DND-41 (cell line): Measurements from ENCODE around the gene ARTN.

Experiments
- ATAC-seq: fragments of 200-7000 bp; cut with Tn5 transposase; 3 replicates; pipeline ENCODE4 v1.9.1; 2021; ENCODE audit warnings: low read depth; ENCODE audit not compliant: insufficient read depth
- DNase-seq: peaks from one replicate; pipeline ENCODE4 v3.0.0-alpha.2; 2020
- H2AFZ ChIP-seq: 2 replicates; pipeline ENCODE4 v1.6.0; 2012; ENCODE audit warnings: low read depth, low read length
- H3K27ac ChIP-seq: 2 replicates; pipeline ENCODE4 v1.5.1; 2012; ENCODE audit warnings: low read length, inconsistent platforms
- H3K27me3 ChIP-seq: fragments of 200-600 bp; sonication (generic); 2 replicates; pipeline ENCODE4 v1.6.0; 2012; ENCODE audit warnings: low read length, mild to moderate bottlenecking, inconsistent platforms; ENCODE audit not compliant: insufficient read depth, poor library complexity
- H3K36me3 ChIP-seq: 2 replicates; pipeline ENCODE4 v1.5.1; 2012; ENCODE audit warnings: low read length, inconsistent platforms; ENCODE audit not compliant: insufficient read depth
- H3K4me1 ChIP-seq: 2 replicates; pipeline ENCODE4 v1.5.1; 2012; ENCODE audit warnings: mild to moderate bottlenecking, low read length; ENCODE audit not compliant: insufficient read depth
- H3K4me2 ChIP-seq: 2 replicates; pipeline ENCODE4 v1.6.0; 2012; ENCODE audit warnings: mild to moderate bottlenecking, moderate library complexity, low read length, inconsistent platforms; ENCODE audit not compliant: insufficient read depth
- H3K4me3 ChIP-seq, 2 experiments: fragments of 200-600 bp in 1 of 2; shearing (Covaris generic) in 1 of 2; 2 replicates each; pipeline ENCODE4 v1.5.1; 2012 to 2016; ENCODE audit warnings: inconsistent platforms in 2 of 2, low read length in 2 of 2, mild to moderate bottlenecking in 2 of 2, low read depth in 1 of 2, moderate library complexity in 1 of 2
- H3K79me2 ChIP-seq: 2 replicates; pipeline ENCODE4 v1.6.0; 2012; ENCODE audit warnings: low read length, inconsistent platforms; ENCODE audit not compliant: insufficient read depth
- H3K9ac ChIP-seq: 2 replicates; pipeline ENCODE4 v1.6.0; 2012; ENCODE audit warnings: low read depth, mild to moderate bottlenecking, inconsistent platforms, low read length, moderate library complexity
- H3K9me3 ChIP-seq: 2 replicates; pipeline ENCODE4 v1.5.1; 2012; ENCODE audit warnings: low read length, moderate library complexity, mild to moderate bottlenecking, inconsistent platforms; ENCODE audit not compliant: insufficient read depth, severe bottlenecking
- H4K20me1 ChIP-seq: 2 replicates; pipeline ENCODE4 v1.6.0; 2012; ENCODE audit warnings: low read length; ENCODE audit not compliant: insufficient read depth
- EZH2 ChIP-seq: IDR thresholded peaks from 3 replicates; pipeline ENCODE4 v1.6.1; 2012; ENCODE audit warnings: borderline replicate concordance, low read depth, mild to moderate bottlenecking, moderate library complexity, low read length, inconsistent platforms; ENCODE audit not compliant: severe bottlenecking
- TF ChIP-seq, protein P1 (sequence below): IDR thresholded peaks from 2 replicates; pipeline ENCODE4 v1.5.1; 2012; ENCODE audit warnings: borderline replicate concordance, low read length, moderate library complexity, mild to moderate bottlenecking; ENCODE audit not compliant: poor library complexity, severe bottlenecking; ENCODE audit errors: extremely low read depth

The ARTN gene

DNA sequence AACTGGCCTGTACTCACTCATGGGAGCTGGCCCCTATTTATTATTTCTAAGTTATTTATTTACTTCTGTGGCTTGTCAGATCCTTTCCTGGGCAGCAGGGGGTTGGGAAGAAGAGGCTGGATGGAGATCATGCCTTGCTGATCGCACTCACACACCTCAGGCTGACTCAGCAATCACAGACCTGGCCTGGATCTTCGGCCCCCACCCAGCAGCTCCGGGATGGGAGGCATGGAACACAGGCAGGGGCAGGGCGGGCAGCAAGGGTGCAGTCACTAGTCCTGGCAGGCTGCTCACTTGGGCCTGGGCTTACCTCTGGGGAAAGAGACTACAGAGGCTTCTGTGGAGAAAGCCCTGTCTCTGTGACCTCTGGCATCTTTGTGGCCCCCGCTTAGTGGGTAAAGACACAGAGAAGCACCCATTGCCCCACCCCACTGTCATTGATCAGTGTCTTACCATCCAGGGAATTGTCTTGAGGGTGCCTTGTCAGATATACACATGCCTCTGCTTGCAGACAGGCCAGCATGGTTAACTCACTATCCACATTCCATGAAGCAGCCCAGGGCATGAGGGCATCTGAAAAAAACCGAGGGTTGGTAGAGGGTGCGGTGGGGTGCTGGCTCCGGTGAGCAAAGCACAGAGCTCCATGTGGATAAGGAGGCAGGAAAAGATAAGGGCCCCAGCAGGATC lies 3.7 kb downstream of the ARTN start:
- Histone ChIP-seq H3K27me3 (no peaks in the 10 kb centered on the region), H3K4me3 (no peak overlapping the region), H2AFZ (no peak overlapping the region), H3K27ac (no peak overlapping the region), H3K9ac (no peak overlapping the region), H3K36me3 (no peaks in the 10 kb centered on the region), H4K20me1 (no peaks in the 10 kb centered on the region), H3K79me2 (no peaks in the 10 kb centered on the region), H3K9me3 (no peaks in the 10 kb centered on the region), H3K4me2 (no peak overlapping the region), H3K4me1 (no peaks in the 10 kb centered on the region)
- DNase-seq: no peak
- TF ChIP-seq EZH2: no peak
- ATAC-seq: no peak

DNA sequence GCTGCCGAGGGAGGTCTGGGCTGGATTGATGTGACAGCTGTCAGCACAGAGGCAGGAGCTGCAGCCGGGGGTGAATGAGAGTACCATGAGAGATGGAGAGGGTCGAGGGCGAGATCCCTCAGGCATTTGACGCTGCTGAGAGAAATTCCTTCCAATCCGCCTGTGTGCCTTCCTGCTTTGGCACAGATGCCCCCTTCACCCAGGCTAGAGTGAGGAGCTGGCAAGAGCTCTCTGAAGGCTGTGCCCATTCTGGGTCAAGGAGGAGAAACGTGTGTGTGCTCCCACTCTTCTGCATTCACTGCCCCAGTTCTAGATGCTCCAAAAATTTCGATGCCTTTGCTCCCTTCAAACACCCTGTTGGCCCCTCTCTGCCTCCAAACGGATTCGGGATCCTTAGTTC lies 4.8 kb downstream of the ARTN start:
- no peak for ATAC-seq
- Histone ChIP-seq H3K27me3 (no peaks in the 10 kb centered on the region), H4K20me1 (no peaks in the 10 kb centered on the region), H3K4me2 (no peak overlapping the region), H3K79me2 (no peaks in the 10 kb centered on the region), H3K36me3 (no peaks in the 10 kb centered on the region), H3K9me3 (no peaks in the 10 kb centered on the region), H3K27ac (no peak overlapping the region), H3K4me1 (no peaks in the 10 kb centered on the region), H3K4me3 (no peak overlapping the region), H3K9ac (no peak overlapping the region), H2AFZ (no peak overlapping the region)
- TF ChIP-seq EZH2: no peak
- TF ChIP-seq, protein P1, sequence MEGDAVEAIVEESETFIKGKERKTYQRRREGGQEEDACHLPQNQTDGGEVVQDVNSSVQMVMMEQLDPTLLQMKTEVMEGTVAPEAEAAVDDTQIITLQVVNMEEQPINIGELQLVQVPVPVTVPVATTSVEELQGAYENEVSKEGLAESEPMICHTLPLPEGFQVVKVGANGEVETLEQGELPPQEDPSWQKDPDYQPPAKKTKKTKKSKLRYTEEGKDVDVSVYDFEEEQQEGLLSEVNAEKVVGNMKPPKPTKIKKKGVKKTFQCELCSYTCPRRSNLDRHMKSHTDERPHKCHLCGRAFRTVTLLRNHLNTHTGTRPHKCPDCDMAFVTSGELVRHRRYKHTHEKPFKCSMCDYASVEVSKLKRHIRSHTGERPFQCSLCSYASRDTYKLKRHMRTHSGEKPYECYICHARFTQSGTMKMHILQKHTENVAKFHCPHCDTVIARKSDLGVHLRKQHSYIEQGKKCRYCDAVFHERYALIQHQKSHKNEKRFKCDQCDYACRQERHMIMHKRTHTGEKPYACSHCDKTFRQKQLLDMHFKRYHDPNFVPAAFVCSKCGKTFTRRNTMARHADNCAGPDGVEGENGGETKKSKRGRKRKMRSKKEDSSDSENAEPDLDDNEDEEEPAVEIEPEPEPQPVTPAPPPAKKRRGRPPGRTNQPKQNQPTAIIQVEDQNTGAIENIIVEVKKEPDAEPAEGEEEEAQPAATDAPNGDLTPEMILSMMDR: no peak
- DNase-seq: no peak

DNA sequence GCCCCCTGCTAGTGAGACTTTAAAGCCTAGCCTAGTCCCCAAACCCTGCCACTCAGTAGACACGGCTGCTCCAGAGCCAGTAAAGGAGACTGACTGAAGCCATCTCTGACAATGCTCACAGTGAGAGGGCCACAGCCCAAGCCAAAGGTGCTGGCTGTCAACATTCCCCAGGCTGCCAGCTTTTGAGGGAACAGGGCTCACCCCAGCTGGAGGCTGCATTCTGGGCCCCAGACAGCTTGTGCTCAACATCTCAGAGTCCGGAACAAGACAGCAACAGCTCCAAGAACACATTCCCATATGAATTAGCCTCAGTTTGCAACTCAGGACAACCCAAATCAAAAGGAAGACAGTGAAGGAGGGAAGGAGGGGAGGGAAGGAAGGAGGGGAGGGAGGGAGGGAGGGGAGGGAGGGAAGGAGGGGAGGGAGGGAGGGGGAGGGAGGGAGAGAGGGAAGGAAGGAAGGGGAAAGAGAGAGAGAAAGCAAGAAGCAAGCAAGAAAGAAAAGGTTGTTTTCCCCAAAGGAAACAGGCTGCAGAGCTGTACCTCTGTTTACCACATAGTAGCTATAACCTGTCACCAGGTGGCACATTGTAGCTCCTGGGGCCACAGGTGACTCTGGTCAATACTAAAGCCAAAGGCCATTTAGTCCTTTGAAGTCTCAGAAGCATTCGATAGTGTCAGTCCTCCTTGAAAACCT lies 5.4 kb downstream of the ARTN start:
- Histone ChIP-seq H3K27me3 (no peaks in the 10 kb centered on the region), H3K4me2 (no peak overlapping the region), H3K9ac (no peak overlapping the region), H3K36me3 (no peaks in the 10 kb centered on the region), H4K20me1 (no peaks in the 10 kb centered on the region), H2AFZ (no peak overlapping the region), H3K4me3 (no peak overlapping the region), H3K79me2 (no peaks in the 10 kb centered on the region), H3K9me3 (no peaks in the 10 kb centered on the region), H3K27ac (no peak overlapping the region), H3K4me1 (no peaks in the 10 kb centered on the region)
- DNase-seq (no peak), ATAC-seq (no peak)
- TF ChIP-seq, protein P1: no peak
- TF ChIP-seq EZH2: no peak

DNA sequence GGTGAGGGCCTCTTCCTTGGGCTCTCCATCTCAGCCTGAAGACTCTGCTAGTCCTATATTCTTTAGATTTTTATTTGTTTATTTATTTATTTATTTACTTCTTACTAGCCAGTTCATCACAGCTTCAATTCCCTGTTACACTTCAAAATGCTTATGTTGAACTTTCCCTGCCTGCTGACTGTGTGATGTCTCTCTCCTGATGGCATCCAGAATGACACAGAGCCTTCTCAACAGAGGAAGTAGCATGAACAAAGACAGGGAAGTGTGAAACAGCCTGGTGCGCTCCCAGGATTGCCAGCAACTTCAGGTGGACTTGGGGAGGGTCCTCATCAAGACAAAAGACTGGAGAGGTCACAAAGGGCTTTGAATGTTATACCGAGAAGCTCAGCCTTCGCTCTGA lies 8.8 kb downstream of the ARTN start:
- no peak for TF ChIP-seq EZH2
- TF ChIP-seq, protein P1: no peak
- Histone ChIP-seq H3K36me3 (no peaks in the 10 kb centered on the region; the same call in 1 of the 2 replicates), H4K20me1 (no peaks in the 10 kb centered on the region), H3K4me2 (no peak overlapping the region), H3K27me3 (no peaks in the 10 kb centered on the region), H3K27ac (no peak overlapping the region), H3K79me2 (peaks cover 26% of the 10 kb centered on the region), H3K9ac (no peak overlapping the region), H2AFZ (no peak overlapping the region), H3K4me1 (peaks cover 23% of the 10 kb centered on the region), H3K9me3 (no peaks in the 10 kb centered on the region), H3K4me3 (no peak overlapping the region)
- DNase-seq (no peak), ATAC-seq (no peak)
